Activated CD8-positive, alpha-beta memory T cell treated with anti-CD3 and anti-CD28 coated beads for 4 hours (primary cell): ENCODE results near the gene VPS35L.

Source experiments
- DNase-seq, 2 donors: peaks; one replicate each; pipeline ENCODE4 v3.0.0-alpha.2; 2020; ENCODE audit warnings: low read depth in 2 of 2

The VPS35L gene

GRCh38 chr16:19694989-19695388 is 139.5 kb downstream of the VPS35L start:
- DNase-seq, result no peak

GRCh38 chr16:19696328-19696727 is 140.8 kb downstream of the VPS35L start:
- DNase-seq, result peak; percentile 4 to 10

GRCh38 chr16:19696961-19697360 is 141.5 kb downstream of the VPS35L start:
- DNase-seq, result no peak

- no peak for DNase-seq
Measured at GRCh38 chr16:19697756-19698318, 142.3 kb downstream of the VPS35L start.

- DNase-seq, result no peak
Measured at GRCh38 chr16:19698480-19699465, 143.3 kb downstream of the VPS35L start.

GRCh38 chr16:19699472-19699871 is 144.0 kb downstream of the VPS35L start:
- no peak for DNase-seq

GRCh38 chr16:19700319-19700781 is 144.8 kb downstream of the VPS35L start:
- no peak for DNase-seq

- DNase-seq, result no peak
Measured at GRCh38 chr16:19701091-19701490, 145.6 kb downstream of the VPS35L start.

GRCh38 chr16:19703172-19703889 is 147.8 kb downstream of the VPS35L start:
- no peak for DNase-seq

- no peak for DNase-seq
Measured at GRCh38 chr16:19704321-19705145, 149.0 kb downstream of the VPS35L start.

- DNase-seq, result no peak
Measured at GRCh38 chr16:19705146-19705501, 149.6 kb downstream of the VPS35L start.

GRCh38 chr16:19705843-19706242 is 150.3 kb downstream of the VPS35L start:
- DNase-seq, result no peak

GRCh38 chr16:19706846-19707245 is 151.3 kb downstream of the VPS35L start:
- DNase-seq, result no peak

GRCh38 chr16:19707569-19708295 is 152.2 kb downstream of the VPS35L start:
- DNase-seq, result no peak

GRCh38 chr16:19708296-19709205 is 153.0 kb downstream of the VPS35L start:
- DNase-seq, result no peak

- DNase-seq, result no peak
Measured at GRCh38 chr16:19709381-19710136, 154.1 kb downstream of the VPS35L start.

GRCh38 chr16:19710191-19710908 is 154.8 kb downstream of the VPS35L start:
- no peak for DNase-seq

GRCh38 chr16:19710991-19711545 is 155.6 kb downstream of the VPS35L start:
- no peak for DNase-seq
